Stimulated activated CD8-positive, alpha-beta memory T cell treated with anti-CD3 and anti-CD28 coated beads, Interleukin-12 subunit alpha, Interleukin-12 subunit beta, amount 100 ng/mL, for 24 hours (primary cell): ENCODE data around the gene DRC7.
"Not testable (repeated sequence)": the region's sequence is repeated elsewhere in the genome, so short reads cannot be mapped to it uniquely, and the experiment has no call there.

ENCODE experiments used
- DNase-seq: peaks from one replicate; pipeline ENCODE4 v3.0.0-alpha.2; 2020; ENCODE audit errors: extremely low read depth

The DRC7 gene

DNA sequence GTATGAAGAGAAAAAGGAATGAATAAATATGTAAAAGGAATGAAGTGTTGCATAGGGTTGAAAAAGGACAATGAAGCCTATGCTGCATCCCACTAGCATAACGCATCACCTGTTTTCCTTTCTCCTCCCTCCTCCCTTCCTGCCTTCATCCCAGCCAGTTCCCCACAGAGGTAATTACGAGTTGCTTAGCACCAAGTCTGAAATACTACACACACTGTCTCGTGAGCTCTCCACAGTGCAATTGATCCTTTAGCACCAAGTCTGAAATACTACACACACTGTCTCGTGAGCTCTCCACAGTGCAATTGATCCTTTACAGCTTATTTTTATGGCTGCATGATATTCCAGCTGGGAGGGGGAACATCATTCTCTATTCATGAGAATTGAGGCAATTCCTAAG, 1.1 kb upstream of the DRC7 start:
- DNase-seq, result no peak

DNA sequence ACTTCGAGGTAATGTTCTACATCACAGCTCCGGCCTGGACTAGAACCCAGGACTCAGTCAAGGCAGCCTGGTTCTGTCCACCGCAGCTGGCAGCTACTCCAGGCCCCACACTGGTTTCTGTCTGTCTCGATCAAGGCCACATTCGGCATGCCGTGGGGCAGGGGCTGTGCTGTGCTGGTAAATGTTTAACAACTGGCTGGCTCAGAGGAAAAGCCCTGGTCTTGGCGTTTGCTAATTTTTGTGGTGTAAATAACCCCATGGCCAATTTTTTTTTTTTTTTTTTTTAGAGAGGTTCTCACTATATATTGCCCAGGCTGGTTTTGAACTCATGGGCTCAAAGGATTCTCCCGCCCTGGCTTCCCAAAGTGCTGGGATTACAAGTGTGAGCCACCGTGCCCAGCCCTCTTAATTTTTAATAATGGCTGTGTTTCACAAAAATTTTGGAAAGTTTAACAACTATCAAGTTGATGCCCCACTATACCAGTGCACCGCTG, 328 bp upstream of the DRC7 start:
- DNase-seq, result no peak

DNA sequence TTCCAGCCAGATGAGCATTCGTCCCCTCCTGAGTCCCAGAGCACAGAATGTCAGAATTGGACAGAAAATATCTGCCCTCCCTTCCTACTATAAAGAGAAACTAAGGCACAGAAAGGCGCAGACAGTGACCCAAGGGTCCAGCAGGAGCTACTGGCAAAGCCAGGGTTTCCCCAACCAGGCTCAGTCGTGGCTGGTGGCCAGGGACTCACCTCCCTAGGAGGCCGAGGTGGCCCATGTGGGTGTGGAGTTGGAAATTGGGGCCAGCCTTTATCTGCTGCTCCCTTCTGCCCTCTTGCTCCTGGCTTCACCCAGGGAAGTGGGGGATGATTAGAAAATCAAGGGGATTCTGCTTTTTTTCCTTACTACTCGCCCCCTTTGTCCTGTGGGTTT, 1.1 kb downstream of the DRC7 start:
- no peak for DNase-seq

DNA sequence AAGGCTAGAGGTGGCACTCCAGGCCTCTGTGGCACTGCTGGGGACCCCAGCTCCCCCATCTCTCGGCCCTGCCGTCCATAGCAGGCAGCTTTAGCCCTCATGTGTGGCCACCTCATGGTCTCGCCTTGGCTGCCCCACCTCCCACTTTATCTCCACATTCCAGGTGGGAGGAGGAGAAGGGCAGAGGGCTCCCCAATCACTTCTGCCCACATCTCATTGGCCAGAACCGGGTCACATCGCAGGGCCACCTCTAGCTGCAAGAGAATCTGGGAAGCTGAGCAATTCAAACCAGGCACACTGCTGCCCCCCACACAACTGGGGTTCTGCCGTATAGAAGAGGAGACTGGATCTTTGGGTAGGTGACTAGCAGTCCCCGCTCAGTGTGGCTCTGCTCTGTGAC, 1.6 kb downstream of the DRC7 start:
- no peak for DNase-seq

DNA sequence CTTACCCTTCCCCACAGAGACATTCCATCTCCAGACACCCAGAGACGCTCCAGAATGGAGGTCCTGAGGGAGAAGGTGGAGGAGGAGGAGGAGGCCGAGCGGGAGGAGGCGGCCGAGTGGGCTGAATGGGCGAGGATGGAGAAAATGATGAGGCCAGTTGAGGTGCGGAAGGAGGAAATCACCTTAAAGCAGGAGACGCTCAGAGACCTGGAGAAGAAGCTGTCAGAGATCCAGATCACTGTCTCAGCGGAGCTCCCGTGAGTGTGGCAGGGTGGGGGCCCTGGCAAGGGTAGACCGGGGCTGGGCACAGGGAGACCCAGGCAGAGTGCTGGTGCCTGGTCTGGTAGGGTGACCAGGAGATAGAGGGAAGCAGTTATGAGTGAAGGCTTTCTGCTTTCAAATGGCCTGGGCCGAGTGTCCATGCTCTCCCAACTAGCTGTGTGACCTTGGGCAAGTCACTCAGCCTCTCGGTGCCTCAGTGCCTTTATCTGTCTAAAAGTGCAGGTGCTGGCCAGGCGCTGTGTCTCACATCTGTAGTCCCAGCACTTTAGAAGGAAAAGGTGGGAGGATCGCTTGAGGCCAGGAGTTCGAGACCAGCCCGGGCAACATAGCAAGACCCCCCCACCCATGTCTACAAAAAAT, 3.4 kb downstream of the DRC7 start:
- DNase-seq, result no peak

DNA sequence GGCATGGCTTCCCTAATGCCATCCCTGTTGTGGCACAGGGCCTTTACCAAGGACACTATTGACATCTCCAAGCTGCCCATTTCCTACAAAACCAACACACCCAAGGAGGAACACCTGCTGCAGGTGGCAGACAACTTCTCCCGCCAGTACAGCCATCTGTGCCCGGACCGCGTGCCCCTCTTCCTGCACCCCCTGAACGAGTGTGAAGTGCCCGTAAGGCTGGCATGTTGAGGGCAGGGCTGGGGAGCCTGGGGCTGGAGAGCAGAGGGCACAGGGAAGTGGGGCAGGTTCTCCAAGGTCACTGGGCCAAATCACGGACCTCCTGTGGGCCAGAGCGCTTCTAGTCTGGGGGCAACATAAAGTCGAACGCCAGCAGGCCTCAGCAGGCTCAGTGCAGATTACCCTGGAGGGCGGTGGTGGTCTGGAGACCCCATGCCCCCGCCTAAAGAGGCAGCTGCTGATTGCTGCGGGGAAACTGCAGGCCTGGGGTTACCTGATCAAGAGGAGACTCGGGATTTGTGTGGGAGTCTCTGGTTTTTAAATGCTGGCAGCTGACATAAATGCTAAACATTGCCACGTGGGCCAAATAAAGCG, 4.3 kb downstream of the DRC7 start:
- DNase-seq, result no peak

DNA sequence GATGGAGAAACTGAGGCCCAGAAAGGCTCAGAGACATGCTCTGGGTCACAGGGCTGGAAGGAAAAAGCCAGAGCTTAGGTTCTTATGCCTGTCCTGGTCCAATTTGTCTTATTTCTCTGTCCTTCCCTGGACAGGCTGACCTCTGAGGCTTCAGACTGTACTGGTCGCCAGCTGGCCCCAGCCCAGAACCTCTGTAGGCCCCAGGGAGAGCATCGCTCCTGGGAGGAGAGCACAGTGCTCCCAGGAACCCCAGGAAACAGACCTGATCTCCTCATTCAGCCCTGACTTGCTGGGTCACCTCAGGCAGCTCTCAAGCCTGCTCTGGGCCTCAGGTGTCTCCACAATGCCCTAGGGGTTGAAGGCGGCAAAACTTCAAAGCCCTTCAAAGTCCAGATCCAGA, 4.9 kb downstream of the DRC7 start:
- DNase-seq, result no peak

DNA sequence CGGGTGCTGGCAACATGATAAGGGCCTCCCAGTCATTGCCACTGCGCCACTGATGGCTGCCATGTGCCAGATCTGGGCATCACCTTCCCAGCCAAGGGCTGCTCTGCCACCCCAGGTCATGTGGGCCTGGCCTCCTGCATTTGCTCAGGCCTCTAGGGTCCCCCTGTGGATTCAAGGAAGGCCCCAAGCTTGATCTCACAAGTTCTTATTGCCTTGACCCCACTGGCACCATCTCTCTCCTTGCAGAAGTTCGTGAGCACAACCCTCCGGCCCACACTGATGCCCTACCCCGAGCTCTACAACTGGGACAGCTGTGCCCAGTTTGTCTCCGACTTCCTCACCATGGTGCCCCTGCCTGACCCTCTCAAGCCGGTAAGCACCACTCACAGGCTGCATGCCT, 5.3 kb downstream of the DRC7 start:
- no peak for DNase-seq

DNA sequence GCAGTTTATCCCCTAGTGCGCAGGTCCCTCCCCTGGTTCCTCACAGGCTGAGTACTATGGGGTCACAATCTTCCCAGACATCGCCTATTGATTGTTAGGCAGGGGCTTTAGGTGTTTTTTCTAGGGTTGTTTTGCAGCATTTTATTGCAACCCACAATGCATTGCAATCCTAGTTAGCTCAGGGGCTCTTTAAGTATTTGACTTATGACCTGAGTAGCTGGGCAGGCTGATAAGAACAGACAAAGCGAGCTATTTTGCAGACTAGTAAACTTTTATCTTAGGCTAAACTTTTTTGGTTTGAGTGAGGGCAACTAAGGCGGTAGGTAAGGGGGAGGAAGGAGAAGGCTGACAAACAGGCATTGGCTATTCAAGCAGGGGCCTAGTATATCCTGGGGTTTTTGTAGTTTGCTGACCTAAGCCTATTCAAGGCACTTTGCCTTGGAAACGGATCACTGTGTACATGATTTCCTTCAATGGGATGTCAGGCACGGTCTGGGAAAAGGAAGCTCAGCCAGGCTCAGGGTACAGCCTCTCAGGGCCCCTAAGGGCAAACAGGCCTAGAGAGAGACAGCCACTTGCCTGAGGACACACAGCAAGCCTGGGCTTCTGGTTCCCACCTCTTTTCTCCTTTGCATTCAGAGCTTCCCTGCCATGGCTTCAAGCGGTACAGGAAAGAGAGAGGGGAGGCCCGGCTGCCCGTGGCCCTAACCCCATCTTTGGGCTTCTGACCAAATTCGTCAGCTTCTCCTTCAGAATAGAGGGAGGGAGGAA, 6.4 kb downstream of the DRC7 start:
- DNase-seq, result no peak

DNA sequence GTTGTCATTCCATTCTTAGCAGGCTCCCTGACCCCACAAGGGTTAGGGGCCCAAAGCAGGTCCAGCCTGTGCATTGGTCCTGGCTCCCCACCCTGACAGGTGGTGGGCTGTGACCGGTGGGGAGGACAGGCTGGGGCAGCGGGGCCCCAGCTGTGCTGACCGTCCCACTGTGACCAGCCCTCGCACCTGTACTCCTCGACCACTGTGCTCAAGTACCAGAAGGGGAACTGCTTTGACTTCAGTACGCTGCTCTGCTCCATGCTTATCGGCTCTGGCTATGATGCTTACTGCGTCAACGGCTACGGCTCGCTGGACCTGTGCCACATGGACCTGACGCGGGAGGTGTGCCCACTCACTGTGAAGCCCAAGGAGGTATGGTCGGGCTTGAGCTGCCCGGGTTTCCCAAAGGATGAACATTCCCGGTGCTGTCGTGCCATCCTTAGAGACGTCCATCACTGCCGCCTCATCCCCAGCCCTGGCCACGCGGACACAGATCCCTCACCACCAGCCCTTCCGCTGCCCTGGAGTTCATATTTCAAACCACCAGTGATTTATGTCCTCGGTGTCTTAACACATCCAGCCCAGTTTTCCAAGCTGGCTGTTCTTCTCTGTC, 7.3 kb downstream of the DRC7 start:
- no peak for DNase-seq

DNA sequence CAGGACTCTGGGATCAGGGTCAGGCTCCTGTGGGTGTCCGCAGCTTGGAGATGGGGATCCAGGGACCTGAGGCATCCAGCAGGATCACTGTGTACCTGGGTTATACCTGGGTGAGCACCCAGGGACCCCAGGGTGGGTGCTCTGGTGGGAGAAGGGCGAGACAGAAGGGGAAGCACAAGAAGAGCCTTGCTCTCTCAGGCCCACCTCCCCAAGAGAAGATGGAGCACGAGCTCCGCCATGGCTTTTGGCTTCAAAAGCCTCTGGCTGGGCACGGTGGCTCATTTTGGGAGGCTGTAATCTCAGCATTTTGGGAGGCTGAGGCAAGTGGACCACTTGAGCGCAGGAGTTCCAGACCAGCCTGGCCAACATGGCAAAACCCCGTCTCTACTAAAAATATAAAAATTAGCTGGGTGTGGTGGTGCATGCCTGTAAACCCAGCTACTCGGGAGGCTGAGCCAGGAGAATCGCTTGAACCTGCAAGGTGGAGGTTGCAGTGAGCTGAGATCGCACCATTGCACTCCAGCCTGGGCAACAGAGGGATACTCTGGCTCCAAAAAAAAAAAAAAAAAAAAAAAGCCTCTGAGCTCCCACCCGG, 8.9 kb downstream of the DRC7 start:
- no peak for DNase-seq

DNA sequence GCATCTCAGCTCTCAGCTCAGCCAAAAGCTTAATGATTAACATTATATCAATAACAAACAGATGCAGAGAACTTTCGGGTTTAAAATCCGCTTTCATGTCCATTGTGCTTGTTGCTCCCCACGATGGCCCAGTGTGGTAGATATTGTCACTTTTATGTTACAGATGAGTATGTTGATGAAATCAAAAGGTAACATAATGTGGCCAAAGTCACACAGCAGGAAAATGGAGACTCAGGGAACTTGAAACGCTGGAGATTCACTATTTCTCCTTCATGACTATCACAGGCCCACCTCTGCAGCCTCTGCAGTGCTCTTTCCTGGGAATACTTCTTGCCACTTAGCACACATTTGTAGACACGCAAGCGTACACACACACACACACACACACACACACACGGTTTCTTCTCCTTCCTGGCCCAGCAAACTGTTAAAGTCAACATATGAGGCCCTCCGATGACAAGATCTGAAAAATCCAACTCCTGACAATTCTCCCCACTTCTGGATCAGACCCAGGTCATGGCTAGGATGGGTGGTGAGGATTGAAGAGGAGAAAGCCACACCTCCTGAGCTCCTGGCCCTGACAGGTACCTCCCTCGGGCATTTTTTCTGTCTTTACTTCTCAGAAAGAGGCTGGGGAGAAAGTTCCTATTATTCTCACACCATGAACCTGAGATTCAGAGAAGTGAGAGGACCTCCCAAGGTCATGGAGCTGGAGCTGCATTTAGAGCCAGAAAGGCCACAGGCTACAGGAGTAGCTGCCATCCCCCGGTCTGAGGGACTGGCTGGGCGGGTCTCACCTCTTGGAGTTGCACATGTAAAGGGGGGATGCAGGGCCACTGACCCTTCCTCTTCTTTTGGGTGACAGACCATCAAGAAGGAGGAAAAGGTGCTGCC, 9.7 kb downstream of the DRC7 start:
- no peak for DNase-seq

DNA sequence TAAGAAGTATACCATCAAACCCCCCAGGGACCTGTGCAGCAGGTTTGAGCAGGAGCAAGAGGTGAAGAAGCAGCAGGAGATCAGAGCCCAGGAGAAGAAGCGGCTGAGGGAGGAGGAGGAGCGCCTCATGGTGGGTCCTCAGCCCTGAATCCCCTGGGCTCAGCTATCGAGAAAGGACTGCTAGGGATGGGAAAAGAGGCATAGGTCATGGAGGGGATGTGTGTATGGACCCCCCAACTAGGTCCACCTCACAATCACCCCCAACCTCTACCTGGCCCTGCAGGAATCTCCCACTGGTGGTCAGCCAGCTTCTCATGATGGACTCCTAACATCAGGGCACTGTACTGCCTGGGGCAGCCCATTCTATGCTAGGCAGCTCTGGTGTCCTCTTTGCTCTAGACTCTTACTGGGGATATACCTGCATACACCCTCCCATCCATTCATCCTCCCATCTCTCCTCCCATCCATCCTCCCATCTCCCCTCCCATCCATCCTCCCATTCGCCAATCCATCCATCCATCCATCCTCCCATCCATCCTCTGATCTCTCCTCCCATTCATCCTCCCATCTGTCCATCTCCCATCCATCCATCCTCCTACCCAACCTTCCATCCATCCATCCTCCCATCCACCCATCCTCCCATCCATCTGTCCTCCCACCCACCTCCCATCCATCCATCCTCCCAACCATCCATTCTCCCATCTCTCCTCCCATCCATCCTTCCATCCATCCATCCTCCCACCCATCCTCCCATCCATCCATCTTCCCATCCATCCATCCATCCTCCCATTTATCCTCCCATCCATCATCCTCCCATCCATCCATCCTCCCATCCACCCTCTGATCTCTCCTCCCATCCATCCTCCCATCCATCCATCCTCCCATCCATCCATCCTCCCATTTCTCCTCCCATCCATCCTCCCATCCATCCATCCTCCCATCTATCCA, 10.6 kb downstream of the DRC7 start:
- DNase-seq, result no peak

DNA sequence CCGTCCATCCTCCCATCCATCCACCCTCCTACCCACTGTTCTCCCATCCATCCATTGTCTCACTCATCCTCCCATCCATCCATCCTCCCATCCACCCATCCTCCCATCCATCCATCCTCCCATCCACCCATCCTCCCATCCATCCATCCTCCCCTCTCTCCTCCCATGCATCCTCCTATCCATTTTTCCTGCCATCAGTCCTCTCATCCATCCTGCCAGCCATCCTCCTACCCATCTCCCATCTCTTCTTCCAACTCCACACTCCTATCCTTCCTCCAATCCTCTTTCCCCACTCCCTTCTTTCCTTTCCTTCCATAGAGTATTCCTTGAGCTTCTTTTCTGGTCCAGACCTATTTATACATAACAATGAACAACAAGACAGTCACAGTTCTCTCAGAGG, 12.1 kb downstream of the DRC7 start:
- DNase-seq, result no peak

DNA sequence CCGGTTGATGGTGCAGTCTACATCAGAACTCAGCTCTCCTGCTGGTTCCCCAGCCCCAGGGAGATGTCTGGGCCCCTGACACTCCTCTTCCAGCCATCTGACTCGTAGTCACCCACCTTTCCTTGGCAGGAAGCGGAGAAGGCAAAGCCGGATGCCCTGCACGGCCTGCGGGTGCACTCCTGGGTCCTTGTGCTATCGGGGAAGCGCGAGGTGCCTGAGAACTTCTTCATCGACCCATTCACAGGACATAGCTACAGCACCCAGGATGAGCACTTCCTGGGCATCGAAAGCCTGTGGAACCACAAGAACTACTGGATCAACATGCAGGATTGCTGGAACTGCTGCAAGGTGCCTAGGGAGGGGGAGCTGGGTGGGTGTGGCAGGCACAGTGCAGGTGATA, 12.7 kb downstream of the DRC7 start:
- DNase-seq, result no peak

DNA sequence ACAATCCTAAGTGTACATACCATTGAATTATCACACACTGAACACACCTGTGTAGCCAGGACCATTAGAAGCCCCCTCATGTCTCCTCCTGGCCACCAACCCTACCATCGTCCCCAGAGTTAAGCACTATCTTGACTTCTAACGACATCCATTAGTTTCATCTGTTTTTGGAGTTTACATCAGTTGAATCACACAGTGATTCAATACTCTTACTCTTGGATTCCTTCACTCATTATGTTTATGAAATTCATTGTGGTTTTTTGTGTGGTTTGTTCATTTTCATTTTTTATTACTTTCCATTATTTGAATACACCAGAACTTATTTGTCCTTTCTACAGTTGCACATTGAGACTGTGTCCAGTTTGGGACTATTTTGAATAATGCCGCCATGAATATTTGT, 13.6 kb downstream of the DRC7 start:
- no peak for DNase-seq

DNA sequence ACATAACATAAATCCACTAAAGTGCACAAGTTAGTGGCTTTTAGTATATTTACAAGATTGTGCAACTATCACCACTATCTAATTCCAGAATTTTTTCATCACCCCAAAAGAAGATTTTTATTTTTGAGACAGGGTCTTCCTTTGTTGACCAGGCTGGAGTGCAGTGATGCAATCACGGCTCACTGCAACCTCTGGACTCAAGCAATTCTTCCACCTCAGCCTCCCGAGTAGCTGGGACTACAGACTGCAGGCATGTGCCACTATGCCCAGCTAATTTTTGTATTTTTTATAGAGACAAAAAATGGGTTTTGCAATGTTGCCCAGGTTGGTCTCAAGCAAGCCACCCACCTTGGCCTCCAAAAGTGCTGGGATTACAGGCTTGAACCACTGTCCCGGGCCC, 15.1 kb downstream of the DRC7 start:
- DNase-seq, result no peak

DNA sequence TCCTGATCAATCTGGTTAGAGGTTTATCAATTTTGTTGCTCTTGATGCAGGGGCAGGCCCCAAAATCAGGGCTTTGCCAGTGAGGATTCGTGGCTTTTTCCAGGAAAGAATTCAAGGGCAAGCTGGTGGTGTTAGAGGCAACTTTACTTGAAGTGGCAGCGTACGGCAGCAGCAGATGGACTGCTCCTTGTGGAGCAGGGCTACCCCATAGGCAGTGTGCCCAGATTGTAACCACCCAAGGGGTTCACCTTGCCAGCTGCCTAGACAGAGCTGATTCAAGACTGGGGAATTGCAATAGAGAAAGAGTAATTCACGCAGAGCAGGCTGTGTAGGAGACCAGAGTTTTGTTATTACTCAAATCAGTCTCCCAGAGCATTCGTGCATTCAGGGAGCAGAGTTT, 16.7 kb downstream of the DRC7 start:
- DNase-seq, result no peak

DNA sequence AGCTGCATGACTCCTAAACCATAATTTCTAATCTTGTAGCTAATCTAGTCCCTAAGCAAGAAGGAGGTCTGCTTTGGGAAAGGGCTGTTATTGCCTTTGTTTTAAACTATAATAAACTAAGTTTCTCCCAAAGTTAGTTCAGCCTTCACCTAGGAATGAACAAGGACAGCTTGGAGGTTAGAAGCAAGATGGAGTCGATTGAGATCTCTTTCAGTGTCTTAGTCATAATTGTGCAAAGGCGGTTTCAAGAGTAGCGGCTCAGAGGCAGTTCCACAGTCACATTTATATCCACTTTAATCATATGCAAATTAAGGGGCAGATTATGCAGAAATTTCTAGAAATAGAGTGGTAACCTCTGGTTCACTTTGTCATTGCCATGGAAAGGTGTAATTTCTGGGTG, 17.4 kb downstream of the DRC7 start:
- DNase-seq, result no peak

DNA sequence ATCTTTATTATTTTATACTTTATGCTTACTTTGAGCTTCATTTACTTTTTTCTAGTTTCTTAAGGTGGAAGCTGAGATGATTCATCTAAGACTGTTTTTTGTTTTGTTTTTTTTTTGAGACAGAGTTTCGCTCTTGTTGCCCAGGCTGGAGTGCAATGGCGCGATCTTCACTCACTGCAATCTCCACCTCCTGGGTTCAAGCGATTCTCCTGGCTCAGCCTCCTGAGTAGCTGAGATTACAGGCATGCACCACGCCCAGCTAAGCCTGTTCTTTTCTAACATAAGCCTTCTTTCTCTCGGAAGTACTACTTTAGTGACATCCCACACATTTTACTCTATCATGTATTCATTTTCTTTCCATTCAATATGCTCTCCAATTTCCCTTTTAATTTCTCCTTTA, 18.0 kb downstream of the DRC7 start:
- DNase-seq, result not testable (repeated sequence)
